GM23248 (cell line): ENCODE measurements around the gene ATP7B.

ENCODE experiments used
- EZH2 ChIP-seq: fragments of 200-600 bp; sonication (generic); IDR thresholded peaks from 2 replicates; pipeline ENCODE4 v1.6.1; 2018; ENCODE audit warnings: antibody characterized with exemption, mild to moderate bottlenecking; ENCODE audit not compliant: insufficient read depth, poor library complexity, severe bottlenecking
- EZH2phosphoT487 ChIP-seq: fragments of 200-600 bp; sonication (generic); IDR thresholded peaks from 2 replicates; pipeline ENCODE4 v1.6.1; 2018; ENCODE audit warnings: antibody characterized with exemption, moderate library complexity, mild to moderate bottlenecking, low read depth; ENCODE audit not compliant: insufficient read depth

GRCh38 chr13:51935326-51936171, 75.7 kb downstream of the ATP7B start:
- TF ChIP-seq EZH2phosphoT487 = no peak
- TF ChIP-seq EZH2 = no peak
